GM21447 (cell line): ENCODE data around the gene DOCK4.
A peak's percentile ranks its signal among the peaks of the same experiment; 100 is the strongest.

Experiments used
- ATAC-seq: cut with Tn5 transposase; IDR thresholded peaks from one replicate; pipeline ENCODE4 v1.9.1; 2021; ENCODE audit not compliant: unreplicated experiment

DOCK4 gene

DNA sequence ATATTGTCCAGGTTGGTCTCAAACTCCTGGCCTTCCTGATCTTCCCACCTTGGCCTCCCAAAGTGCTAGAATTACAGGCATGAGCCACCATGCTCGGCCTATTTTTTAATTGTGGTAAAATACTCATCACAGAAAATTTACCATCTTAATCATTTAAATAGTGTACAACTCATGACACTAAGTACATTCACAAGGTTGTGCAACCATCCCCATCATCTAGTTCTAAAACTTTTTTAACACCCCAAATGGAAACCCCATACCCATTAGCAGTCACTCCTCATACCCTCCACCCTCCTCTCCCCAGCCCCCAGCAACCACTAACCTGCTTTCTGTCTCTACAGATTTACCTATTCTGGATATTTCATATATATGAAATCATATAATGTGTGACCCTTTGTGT lies 90.3 kb downstream of the DOCK4 start:
- ATAC-seq = no peak

DNA sequence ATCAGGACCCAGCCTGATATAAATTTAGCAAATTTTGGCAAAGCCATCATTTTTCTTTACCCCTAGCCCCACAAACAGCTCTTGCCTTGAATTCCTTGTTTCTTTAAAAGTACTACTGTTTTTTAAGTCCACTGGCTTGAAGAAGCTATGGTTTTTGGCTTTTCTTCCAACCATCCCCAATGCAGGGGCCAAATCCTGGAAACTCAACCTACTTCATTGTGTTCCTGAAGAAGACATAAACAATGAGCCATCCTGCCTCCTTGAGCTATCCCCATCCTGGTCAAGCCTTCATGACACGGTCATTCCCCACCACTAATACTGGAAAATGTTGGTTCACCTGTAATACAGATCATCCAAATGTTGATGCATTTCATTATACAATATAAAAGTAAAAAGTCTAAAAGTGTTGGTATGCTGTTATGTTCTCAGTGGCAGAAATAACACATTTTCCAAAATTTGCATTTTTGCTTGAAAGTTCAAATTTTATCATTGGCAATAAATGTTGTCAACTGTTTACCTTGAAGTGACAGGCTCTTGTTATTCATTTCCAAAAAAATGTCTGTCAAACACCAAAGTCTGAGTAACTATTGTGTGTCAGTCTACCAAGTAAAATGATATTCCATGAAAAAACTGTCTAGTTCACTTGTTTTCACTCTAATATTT lies 92.2 kb downstream of the DOCK4 start:
- no peak for ATAC-seq

DNA sequence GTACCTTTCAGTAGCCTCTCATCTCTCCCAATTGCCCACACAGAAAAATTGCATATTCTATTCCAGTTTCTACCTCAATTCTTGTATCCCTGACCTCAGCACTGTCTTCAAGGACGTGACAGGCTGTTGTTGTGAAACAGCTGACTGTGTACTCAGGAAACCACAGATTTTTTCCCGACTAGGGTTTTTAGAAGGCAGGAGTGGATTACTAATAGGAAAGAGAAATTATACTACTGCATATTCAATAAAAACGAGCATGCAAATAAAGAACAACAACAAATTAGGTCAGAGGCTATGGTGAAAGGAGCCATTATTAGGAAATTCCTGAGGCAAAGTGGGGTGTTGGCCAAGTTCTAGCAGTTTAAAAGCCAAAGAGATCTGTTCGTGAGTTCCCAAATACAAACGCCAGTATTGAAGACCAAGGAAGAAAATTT lies 93.4 kb downstream of the DOCK4 start:
- no peak for ATAC-seq

DNA sequence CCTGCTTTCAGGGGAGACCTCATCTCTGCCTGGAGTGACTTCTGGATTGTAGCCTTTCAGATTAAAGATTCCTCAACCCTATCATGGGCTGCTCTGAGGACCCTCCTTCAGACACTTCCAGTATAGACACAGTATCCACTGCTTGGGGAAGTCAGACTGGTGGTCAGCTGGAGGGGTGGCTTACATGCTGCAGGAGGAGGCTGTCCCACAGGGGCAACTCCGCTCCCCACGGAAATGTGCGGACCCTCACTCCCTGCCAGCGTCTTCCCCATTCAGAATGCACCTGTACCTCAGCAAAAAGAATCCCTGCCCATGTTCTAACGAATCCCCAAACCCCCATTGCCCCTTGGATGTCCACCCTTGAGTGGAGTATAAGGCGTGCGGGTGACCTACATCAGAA lies 95.5 kb downstream of the DOCK4 start:
- ATAC-seq = no peak

DNA sequence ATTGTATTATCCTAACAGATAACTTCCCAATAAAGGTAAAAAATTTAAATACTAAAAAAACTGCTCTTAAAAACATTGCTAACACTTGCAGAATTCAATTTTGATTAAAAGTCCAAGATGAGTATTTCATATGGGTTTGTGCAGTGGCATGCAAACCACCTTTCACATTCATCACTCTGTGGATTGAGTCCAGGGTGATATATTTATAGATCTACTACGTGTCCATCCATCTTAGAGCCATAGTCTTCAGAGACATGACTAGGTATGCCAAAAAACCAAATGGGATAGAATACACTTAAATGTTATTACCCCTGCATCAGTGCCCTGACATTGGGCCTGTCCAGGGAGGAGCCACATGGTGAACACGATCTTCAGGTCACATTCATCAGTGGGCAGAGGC lies 96.0 kb downstream of the DOCK4 start:
- ATAC-seq = no peak

DNA sequence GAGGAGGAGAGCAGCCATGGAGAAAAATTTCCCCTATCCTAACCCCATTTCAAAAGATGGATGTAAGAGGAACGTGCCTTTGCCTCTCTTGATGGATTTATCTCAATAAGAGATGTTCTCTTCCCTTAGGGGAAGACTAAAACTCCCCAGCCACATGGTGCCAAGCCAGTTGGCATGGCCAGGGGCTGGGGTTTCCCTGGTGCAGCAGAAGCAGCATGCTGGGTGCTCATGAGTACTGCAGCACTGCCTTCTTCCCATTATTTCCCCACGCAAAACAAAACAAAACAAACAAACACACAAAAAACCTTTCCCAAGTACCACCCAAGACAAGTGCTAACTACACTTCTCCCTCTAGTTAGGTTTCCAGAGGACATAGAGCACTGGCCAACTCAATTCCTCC lies 97.2 kb downstream of the DOCK4 start:
- ATAC-seq = no peak

DNA sequence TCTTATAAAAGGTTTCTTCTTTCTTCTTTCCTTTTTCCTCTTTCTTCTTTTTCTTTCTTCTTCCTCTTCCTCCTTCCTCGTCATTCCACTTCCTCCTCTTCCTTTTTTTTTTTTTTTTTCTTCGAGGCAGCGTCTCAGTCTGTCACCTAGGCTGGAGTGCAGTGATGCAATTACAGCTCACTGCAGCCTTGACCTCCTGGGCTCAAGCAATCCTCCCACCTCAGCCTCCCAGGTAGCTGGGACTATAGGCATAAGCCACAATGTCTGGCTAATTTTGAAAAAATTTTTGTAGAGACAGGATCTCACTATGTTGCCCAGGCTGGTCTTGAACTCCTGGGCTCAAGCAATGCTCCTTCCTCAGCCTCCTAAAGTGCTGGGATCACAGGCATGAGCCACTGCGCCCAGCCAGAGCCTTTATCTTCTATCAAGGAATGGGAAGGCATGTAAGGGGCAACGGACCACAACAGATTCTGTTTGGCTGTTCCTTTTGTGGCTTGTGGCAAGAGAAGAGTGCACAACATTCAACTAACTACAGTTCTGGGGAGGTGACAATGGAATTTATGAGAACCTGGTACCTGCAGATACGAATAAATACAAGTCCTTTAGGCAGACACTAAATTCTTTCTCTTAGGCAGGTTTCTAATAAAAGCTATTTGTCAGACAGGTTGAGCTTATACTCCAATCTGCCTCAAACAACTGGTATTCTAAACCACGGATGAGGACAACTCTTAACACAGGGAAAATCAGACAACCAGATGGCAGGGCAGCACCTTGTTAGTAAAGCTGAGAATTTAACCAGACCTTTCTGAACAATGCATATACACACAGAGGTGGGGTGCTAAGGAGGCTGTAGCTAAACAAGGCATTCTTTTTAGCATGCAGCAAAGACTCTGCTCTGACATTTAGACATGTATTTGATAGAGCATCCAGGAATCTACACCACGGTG lies 100.3 kb downstream of the DOCK4 start:
- no peak for ATAC-seq

DNA sequence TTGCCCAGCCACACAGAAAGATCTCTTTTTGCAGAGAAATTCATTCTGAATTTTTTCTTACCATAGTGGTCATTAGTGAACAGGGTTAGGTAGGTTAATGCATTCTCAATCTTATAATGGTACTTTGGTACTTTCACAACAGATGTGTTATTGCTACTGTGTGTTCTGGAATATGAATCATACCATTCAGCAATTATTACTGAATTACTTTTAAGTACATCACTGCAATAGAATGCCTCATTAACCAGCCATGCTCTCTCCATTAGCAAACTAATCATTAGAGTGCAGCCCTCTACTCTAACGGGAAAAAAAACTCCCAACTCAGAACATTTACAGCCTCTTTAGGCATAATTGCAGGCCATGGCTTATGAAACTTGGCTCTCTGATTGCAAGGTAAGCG lies 102.1 kb downstream of the DOCK4 start:
- ATAC-seq = no peak

DNA sequence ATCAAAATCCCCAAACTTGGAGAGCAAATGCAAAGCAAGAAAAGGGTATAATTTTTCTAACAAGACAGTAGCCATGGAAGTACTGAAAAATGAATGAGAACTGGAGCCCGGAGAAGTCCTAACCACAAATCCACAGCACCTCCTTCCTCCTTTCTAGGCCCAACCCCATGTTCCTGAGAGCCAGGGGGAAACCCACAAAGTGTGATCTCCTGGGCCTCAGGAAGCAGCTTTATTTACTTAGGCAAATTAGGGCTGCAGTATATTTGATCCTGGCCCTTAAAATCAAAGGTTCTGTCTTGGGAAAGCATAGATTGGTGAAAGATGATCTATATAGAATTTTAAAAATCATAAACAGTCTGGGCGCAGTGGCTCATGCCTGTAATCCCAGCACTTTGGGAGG lies 103.0 kb downstream of the DOCK4 start:
- no peak for ATAC-seq

DNA sequence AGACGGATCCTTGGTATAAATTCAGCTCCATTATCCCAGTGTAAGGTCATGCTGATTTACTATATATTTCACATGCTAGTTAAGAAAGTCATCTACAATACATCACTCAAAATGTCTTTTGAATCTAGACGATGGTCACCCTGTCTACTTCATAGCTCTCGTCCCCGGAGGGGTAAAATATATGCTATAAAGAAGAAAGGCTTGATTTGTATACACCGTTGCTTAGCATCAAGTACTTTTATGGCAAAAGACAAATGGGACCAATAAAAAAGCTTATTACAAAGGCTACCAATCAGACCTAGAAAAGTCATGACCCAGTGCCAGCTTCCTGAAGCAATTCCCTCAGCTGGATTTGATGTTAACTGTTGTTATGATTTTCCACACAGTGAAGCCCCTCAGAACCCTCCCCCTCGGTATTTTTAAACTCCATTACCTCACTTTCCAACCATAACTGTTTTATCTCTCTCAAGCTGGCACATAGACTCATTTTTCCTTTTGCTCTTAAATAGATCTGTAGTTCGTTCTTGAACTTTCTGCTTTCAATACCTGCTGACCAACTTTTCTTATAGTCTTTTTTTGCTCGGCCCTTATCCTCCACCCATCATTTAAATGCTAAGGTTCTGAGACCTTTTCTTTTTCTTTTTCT lies 104.9 kb downstream of the DOCK4 start:
- ATAC-seq = no peak

DNA sequence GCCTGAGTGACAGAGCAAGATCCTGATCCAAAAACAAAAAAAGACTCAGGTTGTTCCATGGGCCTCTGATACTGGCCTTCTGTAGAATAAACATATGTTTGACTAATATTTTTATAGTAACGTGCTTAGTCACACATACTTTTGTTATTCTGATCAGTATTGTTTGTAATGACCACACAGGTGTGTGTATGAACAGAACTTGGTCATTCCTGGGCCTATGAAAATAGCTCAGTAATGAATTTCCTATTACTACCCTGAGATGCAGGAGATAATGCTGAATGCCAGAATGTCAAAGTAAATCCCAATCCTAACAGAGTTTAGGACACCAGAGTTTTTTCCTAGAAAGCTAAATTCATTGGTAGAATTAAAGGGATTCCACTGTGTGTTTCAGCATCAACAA lies 108.7 kb downstream of the DOCK4 start:
- ATAC-seq = no peak

DNA sequence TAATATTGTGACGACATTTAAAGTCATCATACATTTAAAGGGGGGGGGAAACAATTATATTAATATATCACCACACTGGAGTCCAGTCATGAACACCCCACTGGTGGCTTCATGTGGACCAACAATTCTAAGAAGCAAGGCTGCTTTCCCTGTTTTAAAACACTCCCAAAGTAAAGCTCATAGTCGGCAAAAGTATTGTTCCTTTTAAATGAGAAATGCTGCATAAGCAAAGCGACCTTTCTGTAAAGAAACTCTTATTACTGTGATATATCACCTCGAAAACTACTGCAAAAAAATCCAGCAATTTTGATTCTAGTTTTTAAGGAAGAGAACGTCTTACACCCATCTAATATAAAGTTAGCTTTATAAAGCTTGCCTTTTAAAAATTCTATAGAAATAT lies 112.8 kb downstream of the DOCK4 start:
- ATAC-seq = no peak

DNA sequence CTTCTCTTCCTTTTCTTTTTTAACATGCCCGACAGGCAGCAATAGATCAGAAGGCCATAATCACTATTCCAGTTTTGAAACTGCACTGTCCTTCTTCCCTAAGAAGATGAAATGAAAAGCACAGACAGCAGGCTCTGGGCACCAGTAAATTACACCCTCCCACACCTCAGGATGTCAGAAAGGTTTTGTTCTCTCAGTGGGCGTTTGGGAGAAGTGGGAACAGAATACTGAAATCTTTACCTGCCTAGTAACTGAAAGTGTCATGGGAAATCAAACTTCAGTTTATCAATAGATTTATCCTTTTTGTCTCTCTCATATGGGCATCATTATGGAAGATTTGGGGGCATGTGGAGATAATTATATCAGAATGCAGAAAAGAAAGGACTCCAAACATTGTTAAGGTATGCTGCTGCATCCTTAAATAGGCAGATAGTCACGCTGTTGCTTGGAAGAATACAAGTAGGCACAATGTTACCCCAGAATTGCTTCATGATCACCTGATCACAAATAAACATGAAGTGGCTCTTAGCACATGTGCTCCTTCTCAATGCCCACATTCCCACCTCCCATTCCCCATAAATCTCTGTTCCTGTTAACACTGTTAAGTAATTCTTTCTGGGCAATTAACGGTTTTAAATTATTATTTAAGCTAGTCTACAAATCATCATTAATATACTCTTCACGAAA lies 113.3 kb downstream of the DOCK4 start:
- no peak for ATAC-seq

DNA sequence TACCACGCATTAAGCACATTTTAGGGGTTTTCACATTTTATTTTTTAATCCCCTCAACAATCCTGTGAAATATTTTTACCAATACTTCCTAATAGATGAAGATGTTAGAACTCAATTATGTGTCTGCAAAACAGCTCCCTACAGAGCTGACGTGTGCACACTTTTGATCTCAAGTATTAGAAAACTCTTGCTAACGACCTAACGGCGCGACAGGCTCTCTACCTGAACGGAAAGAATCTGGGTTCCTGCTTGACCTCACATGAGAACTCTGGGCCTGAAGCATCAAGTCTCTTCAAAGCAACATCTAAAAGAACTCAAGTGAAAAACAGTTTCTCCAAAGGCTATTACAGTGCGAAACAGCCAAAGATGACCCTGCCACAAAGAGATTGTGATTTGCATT lies 113.9 kb downstream of the DOCK4 start:
- no peak for ATAC-seq

DNA sequence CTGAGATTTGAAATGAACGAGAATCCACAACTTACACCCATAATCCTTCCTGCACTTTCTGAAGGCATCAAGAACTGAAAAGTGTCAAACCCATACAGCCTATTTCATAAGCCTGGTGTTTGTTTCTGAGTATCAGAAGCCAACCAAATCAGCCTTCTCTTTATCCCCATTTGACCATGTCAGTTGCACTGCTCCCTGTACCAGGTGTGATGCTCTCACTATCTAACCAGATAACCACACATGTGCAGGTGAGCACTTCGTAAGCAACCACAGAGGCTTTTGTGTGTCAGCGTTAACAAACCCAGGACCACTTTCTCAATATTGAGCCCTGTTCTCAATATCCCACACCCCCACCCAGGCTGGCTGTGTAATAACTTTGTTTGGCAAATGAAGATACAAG lies 114.4 kb downstream of the DOCK4 start:
- ATAC-seq = no peak

DNA sequence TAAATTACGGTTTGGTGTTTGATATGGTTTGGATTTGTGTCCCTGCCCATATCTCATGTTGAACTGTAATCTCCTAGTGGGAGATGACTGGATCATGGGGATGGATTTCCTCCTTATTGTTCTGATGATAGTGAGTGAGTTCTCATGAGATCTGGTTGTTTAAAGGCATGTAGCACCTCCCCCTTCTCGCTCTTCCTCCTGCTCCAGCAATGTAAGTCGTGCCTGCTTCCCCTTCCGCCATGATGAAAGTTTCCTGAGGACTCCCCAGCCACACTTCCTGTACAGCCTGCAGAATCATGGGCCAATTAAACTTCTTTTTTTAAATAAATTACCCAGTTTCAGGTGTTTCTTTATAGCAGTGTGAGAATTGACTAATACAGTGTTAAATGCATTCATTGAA lies 116.6 kb downstream of the DOCK4 start:
- no peak for ATAC-seq

DNA sequence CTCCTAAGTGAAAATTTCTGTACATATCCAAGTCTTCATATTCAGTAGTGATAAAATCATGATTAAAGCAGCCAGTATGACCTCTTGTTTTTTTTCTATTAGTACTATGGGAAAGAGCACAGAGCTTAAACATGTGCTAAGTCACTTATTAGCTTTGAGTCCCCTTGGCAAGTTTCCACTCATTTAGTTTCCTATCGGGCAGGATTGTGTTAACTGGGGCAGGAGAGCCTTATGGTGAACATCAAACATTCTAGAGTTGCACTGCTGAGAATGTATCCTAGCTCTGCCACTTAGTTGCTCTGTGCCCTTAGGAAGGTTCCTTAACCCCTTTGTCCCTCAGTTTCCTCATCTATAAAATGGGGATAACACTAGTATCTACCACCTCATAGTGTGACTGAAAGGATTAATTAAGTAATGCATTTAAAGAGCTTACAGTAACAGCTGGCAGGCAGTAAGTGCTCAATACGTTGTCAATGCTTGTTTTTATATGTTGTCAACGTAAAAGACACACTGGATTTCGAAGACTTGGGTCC lies 117.6 kb downstream of the DOCK4 start:
- no peak for ATAC-seq

DNA sequence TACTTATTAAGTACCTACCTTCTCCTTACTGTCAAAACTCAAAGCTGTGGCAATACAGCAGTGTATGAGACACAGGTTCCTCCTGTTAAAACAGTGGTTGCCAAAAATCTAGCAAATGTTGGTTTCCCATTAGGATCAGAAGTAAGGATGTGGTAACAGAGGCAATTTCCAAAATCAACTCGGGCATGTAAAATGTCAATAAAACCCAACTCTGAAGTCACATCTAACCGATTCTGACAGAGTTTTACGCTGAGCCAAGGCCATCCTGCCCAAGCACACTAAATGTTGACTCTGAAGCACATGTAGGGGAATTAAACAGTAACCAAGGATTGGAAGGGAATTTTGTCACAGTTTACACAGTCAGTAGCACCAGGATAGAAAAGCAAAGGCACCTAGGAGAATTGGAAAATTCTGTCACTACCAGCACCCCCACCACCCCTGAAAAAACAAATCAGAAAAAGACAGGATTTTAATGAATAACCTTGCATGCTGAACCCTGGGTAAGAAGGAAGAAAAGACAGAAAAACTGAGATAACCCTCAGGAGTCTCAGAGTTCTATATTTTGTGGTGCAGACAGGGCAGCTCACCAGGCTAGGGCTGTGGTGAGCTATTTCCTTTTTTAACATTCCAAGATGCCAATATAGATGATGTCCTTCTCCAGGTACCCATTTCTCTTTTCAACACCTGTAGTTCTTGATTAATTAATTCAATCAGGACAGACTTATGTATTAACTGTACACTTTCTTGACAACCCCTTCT lies 119.5 kb downstream of the DOCK4 start:
- no peak for ATAC-seq

DNA sequence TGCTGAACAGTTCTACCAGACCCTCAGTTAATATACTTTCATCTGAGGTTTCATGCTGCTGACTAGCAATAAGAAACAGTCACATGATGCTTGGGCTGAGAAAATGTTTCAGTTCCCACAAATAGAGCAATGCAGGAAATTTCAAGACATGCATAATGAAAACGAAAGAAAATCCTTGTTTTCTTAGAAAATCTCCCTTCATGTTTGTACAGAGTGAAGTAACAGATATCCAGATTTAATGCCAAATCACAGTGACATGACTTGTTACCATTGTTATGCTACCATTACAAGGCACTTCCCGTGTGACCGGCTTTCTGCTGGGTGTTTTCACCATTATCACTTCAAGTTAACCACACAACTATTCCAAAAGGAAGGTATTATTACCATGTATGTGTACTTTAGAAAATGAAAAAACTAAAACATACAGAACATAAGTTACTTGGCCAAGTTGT lies 121.7 kb downstream of the DOCK4 start:
- peak; percentile 62 for ATAC-seq

DNA sequence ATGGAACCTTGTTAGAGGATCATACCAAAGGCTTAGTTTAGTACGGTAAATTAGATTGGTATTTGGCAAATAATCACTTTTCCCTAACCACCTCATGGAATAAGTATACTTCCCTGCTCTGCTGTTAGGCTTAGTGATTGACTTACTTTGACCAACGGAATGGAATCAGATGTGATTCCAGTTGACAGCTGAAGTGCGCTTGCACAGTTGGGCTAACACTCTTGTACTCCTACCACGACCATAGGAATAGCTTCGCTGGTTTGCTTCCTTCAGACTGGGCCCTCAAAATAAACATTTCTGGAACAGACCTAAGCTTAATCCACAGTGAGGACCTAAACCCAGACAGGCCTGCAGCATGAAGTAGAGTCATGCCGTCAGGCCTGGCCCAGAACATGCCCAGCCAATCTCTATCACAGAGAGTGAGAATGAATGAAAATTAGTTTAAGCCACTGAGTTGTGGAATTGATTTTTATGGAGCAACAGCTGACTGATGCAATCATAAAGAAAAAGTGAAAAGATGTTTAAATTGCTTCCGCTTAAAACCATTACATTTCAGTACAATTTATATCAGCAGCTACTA lies 122.3 kb downstream of the DOCK4 start:
- ATAC-seq = no peak
